MM.1S (cell line): ENCODE data around the gene PGA4.

Source experiments
- EZH2 ChIP-seq: fragments of 300-600 bp; sonication (generic); optimal IDR thresholded peaks from 2 replicates; pipeline ENCODE3; 2017; ENCODE audit warnings: low read depth, mild to moderate bottlenecking, antibody characterized with exemption, low read length, mixed read lengths
- EZH2phosphoT487 ChIP-seq: fragments of 300-600 bp; sonication (generic); IDR thresholded peaks from 2 replicates; pipeline ENCODE4 v1.6.1; 2018; ENCODE audit warnings: antibody characterized with exemption, low read length
- TF ChIP-seq, protein P1 (sequence below): fragments of 300-600 bp; sonication (generic); IDR thresholded peaks from 2 replicates; pipeline ENCODE4 v1.5.1; 2016; ENCODE audit warnings: antibody characterized with exemption, low read length, mixed read lengths

DNA sequence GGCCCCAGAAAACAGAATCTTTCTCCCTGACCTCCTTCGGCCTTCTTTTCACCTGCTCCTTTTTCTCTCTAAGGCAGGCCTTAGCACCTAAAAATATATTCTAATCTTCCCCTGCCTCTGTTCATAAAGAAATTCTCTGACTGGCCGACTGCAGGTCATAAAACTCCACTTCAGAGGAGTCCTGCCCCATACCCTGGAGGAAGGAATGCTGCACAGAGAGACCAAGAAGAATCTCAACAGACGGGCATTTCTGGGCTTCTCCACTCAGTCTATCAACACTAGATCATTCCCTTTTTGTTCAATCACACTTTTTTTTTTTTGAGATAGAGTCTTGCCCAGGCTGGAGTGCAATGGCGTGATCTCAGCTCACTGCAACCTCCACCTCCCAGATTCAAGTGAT, 38.5 kb upstream of the PGA4 start:
- TF ChIP-seq EZH2 (no peak), EZH2phosphoT487 (no peak)
- TF ChIP-seq, protein P1, sequence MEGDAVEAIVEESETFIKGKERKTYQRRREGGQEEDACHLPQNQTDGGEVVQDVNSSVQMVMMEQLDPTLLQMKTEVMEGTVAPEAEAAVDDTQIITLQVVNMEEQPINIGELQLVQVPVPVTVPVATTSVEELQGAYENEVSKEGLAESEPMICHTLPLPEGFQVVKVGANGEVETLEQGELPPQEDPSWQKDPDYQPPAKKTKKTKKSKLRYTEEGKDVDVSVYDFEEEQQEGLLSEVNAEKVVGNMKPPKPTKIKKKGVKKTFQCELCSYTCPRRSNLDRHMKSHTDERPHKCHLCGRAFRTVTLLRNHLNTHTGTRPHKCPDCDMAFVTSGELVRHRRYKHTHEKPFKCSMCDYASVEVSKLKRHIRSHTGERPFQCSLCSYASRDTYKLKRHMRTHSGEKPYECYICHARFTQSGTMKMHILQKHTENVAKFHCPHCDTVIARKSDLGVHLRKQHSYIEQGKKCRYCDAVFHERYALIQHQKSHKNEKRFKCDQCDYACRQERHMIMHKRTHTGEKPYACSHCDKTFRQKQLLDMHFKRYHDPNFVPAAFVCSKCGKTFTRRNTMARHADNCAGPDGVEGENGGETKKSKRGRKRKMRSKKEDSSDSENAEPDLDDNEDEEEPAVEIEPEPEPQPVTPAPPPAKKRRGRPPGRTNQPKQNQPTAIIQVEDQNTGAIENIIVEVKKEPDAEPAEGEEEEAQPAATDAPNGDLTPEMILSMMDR, result no peak
